Body of pancreas (tissue), 4 donors: ENCODE measurements around the gene GLI3.

Experiments used
- POLR2A ChIP-seq, 3 donors: fragments of 450-650 bp; IDR thresholded peaks; one replicate each; pipeline ENCODE4 v1.6.1; 2016; ENCODE audit warnings: antibody characterized with exemption in 3 of 3, mild to moderate bottlenecking in 2 of 3
- TF ChIP-seq, protein P1 (sequence below), 7 experiments: fragments of 450-650 bp in 4 of 7; fragments of 200-600 bp in 3 of 7; sonication (generic) in 3 of 7; IDR thresholded peaks; one replicate each; pipeline ENCODE4 v1.5.1; 2016 to 2019; ENCODE audit warnings: antibody characterized with exemption in 7 of 7

DNA sequence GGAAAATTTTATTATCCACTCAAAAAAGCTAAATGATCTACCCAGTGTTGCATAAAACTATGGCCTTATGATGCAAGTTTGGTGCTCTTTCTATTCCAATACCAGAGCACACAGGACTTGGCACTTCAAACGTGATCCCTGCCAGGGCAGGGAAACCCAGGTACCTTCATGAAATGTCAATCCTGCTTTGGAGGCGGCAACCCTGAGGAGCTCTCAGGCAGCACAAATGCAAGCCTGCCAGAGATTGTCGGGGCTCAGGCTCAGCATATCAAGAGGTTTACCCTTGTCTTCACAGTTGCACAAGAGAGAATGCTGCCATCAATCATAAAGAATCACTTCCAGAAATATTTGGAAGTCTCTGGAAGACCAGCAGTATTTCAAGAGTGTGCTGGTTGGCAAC, 151.5 kb downstream of the GLI3 start:
- TF ChIP-seq, protein P1, sequence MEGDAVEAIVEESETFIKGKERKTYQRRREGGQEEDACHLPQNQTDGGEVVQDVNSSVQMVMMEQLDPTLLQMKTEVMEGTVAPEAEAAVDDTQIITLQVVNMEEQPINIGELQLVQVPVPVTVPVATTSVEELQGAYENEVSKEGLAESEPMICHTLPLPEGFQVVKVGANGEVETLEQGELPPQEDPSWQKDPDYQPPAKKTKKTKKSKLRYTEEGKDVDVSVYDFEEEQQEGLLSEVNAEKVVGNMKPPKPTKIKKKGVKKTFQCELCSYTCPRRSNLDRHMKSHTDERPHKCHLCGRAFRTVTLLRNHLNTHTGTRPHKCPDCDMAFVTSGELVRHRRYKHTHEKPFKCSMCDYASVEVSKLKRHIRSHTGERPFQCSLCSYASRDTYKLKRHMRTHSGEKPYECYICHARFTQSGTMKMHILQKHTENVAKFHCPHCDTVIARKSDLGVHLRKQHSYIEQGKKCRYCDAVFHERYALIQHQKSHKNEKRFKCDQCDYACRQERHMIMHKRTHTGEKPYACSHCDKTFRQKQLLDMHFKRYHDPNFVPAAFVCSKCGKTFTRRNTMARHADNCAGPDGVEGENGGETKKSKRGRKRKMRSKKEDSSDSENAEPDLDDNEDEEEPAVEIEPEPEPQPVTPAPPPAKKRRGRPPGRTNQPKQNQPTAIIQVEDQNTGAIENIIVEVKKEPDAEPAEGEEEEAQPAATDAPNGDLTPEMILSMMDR (IDR thresholded peaks at IDR 0.05): no peak
- no peak for TF ChIP-seq POLR2A (IDR thresholded peaks at IDR 0.05)
